OCI-LY3 (cell line): ENCODE results near the gene SOX9.

Experiments
- H2AFZ ChIP-seq: fragments of 200-600, 300-600 bp; shearing (Covaris generic); 2 replicates; pipeline ENCODE4 v1.6.0; 2014; ENCODE audit warnings: antibody characterized with exemption, low read depth, low read length
- H3K27ac ChIP-seq: fragments of 200-600, 300-600 bp; sonication (generic); 2 replicates; pipeline ENCODE4 v1.5.1; 2014; ENCODE audit warnings: mild to moderate bottlenecking, low read length, moderate library complexity, mixed read lengths
- H3K27me3 ChIP-seq: fragments of 200-600, 300-600 bp; sonication (generic); 2 replicates; pipeline ENCODE4 v1.6.1; 2014; ENCODE audit warnings: low read depth, low read length, mixed read lengths
- H3K36me3 ChIP-seq: fragments of 200-600, 300-600 bp; sonication (generic); replicated peaks from 2 replicates; pipeline ENCODE3; 2014; ENCODE audit warnings: low read depth, low read length, mixed read lengths
- H3K4me1 ChIP-seq: fragments of 300-600, 200-600 bp; sonication (generic); 2 replicates; pipeline ENCODE4 v1.6.1; 2014; ENCODE audit warnings: low read length, mixed read lengths
- H3K4me2 ChIP-seq: fragments of 200-600, 300-600 bp; sonication (generic); 2 replicates; pipeline ENCODE4 v1.6.1; 2014; ENCODE audit warnings: low read length, mixed read lengths
- H3K4me3 ChIP-seq: fragments of 300-600, 200-600 bp; sonication (generic); 2 replicates; pipeline ENCODE4 v1.5.1; 2014; ENCODE audit warnings: antibody characterized with exemption, mild to moderate bottlenecking, low read length, moderate library complexity
- H3K79me2 ChIP-seq: fragments of 300-600, 200-600 bp; shearing (Covaris generic); 2 replicates; pipeline ENCODE4 v1.6.1; 2014; ENCODE audit warnings: mild to moderate bottlenecking, low read length, mixed read lengths
- H3K9ac ChIP-seq: fragments of 300-600, 200-600 bp; shearing (Covaris generic); 2 replicates; pipeline ENCODE4 v1.6.0; 2014; ENCODE audit warnings: mild to moderate bottlenecking, low read length, moderate library complexity
- H3K9me3 ChIP-seq: fragments of 200-600, 300-600 bp; shearing (Covaris generic); 2 replicates; pipeline ENCODE4 v1.6.1; 2014; ENCODE audit warnings: low read length, mixed read lengths; ENCODE audit not compliant: insufficient read depth
- H4K20me1 ChIP-seq: fragments of 200-600, 300-600 bp; sonication (generic); 2 replicates; pipeline ENCODE4 v1.6.1; 2016; ENCODE audit warnings: low read length, mixed read lengths; ENCODE audit not compliant: insufficient read depth
- EZH2phosphoT487 ChIP-seq: fragments of 200-600 bp; shearing (Covaris generic); IDR thresholded peaks from 2 replicates; pipeline ENCODE4 v1.6.1; 2018; ENCODE audit warnings: antibody characterized with exemption, mixed run types, low read depth
- TF ChIP-seq, protein P1 (sequence below): fragments of 200-600, 300-600 bp; sonication (generic); IDR thresholded peaks from 2 replicates; pipeline ENCODE4 v1.5.1; 2014; ENCODE audit warnings: antibody characterized with exemption, low read length, low read depth

Gene SOX9

DNA sequence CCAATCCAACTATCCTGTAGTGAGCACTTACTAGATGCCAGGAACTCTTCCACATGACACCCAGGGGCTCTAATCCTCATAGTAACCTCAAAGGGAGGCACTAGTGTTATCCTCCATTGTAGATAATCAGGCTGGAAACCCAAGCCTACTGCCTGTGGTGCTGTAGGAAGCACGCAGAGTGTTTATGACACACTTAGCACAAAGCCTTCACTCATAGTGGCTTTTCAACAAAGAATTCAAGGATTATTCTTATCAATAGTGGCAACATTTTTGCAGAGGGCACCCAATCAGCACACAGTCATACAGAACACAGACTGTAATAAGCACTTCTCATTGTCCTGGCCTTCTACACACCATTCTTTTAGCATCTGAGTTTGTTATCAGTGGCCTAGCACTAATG lies 18.5 kb upstream of the SOX9 start:
- Histone ChIP-seq H3K27ac (no peak overlapping the region), H3K4me3 (no peak overlapping the region), H3K36me3 (no peaks in the 10 kb centered on the region), H3K79me2 (no peaks in the 10 kb centered on the region), H3K9me3 (no peaks in the 10 kb centered on the region), H3K4me1 (no peaks in the 10 kb centered on the region), H3K4me2 (no peak overlapping the region), H3K9ac (no peak overlapping the region), H4K20me1 (no peaks in the 10 kb centered on the region), H2AFZ (no peak overlapping the region), H3K27me3 (peaks cover 4% of the 10 kb centered on the region; the same call in 1 of the 2 replicates)
- TF ChIP-seq EZH2phosphoT487 = no peak
- TF ChIP-seq, protein P1, sequence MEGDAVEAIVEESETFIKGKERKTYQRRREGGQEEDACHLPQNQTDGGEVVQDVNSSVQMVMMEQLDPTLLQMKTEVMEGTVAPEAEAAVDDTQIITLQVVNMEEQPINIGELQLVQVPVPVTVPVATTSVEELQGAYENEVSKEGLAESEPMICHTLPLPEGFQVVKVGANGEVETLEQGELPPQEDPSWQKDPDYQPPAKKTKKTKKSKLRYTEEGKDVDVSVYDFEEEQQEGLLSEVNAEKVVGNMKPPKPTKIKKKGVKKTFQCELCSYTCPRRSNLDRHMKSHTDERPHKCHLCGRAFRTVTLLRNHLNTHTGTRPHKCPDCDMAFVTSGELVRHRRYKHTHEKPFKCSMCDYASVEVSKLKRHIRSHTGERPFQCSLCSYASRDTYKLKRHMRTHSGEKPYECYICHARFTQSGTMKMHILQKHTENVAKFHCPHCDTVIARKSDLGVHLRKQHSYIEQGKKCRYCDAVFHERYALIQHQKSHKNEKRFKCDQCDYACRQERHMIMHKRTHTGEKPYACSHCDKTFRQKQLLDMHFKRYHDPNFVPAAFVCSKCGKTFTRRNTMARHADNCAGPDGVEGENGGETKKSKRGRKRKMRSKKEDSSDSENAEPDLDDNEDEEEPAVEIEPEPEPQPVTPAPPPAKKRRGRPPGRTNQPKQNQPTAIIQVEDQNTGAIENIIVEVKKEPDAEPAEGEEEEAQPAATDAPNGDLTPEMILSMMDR = no peak

DNA sequence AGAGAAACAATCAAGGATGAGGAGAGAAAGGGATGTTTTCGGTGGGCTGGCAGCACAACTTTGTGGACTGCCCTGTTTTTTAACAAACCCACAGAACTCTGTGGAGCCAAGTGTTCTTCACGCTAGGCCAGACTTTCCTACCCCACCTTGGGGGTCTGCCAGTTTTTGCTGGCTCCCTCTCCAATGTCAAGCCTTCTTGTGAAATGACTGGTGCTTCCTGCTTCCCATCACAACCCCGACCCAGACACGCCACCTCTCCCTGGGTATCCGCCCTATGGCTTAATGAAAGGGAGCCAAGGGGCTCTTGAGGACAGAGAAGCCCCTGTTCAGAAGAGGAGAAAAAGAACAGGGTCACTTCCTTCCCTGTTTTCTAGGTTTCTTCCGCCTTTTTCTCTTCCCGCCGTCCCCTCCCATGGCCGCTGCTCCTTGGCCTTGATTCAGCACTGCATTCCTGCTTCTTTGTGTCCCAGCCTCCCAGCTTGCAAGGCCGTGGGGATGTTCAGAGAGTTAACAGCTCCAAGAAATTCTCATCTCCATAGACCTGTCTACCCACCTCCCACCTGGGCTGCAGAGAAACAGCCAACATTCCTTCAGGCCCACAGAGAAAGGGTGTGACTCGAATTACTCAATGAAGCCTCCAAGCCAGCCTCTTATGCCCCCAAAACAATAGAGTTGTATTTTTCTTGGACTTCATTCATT lies 16.5 kb upstream of the SOX9 start:
- Histone ChIP-seq H3K27me3 (peaks cover 4% of the 10 kb centered on the region; the same call in 1 of the 2 replicates), H3K79me2 (no peaks in the 10 kb centered on the region), H3K27ac (no peak overlapping the region), H3K4me2 (no peak overlapping the region), H4K20me1 (no peaks in the 10 kb centered on the region), H3K4me3 (no peak overlapping the region), H3K9ac (no peak overlapping the region), H3K4me1 (no peaks in the 10 kb centered on the region), H3K36me3 (no peaks in the 10 kb centered on the region), H3K9me3 (no peaks in the 10 kb centered on the region), H2AFZ (no peak overlapping the region)
- no peak for TF ChIP-seq EZH2phosphoT487
- TF ChIP-seq, protein P1 = no peak

DNA sequence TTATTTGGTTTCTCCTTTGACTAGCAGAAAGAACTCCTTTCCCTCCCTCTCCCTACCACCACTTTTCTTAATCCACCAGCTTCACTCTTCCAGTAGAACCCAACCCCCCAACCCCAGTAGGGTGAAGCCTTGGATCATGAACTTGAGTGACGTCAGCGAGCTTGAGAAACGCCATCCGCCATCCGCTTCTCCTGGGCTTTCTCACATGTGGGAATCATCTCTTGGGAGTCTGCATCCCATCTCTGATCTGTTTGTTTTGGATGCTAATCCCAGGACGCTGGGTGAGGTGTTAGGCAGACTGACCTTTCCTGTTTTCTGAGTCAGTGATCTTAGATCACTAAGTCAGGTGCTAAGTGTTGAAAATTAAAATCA lies 16.0 kb upstream of the SOX9 start:
- no peak overlapping the region for H3K4me2 ChIP-seq
- H4K20me1 ChIP-seq = no peaks in the 10 kb centered on the region
- no peak overlapping the region for H2AFZ ChIP-seq
- H3K27me3 ChIP-seq = peaks cover 4% of the 10 kb centered on the region; the same call in 1 of the 2 replicates
- no peak overlapping the region for H3K27ac ChIP-seq
- no peak overlapping the region for H3K4me3 ChIP-seq
- no peak for TF ChIP-seq EZH2phosphoT487
- TF ChIP-seq, protein P1 = no peak
- H3K9ac ChIP-seq = no peak overlapping the region
- H3K36me3 ChIP-seq = no peaks in the 10 kb centered on the region
- no peaks in the 10 kb centered on the region for H3K4me1 ChIP-seq
- no peaks in the 10 kb centered on the region for H3K79me2 ChIP-seq
- H3K9me3 ChIP-seq = no peaks in the 10 kb centered on the region

DNA sequence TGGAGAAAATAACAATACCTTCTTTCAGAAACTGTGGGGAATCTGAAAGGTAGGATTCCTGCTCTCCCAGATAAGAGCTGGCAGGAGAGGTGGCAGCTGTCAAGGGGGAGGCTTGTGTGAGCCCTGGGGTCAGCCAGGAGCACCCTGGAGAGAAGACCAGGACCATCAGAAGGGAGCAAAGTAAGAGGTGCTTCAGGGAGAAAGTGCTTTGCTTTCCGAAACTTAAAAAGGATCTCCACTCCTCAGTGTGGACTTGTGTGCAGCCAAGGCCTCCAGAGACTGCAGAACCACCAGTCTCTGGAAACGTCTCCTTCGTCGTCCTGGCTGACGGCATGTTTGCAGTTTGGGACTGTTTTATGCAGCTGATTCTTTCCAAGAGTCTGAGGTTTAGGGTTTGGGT lies 13.7 kb upstream of the SOX9 start:
- no peaks in the 10 kb centered on the region for H4K20me1 ChIP-seq
- no peak overlapping the region for H3K27ac ChIP-seq
- H3K4me2 ChIP-seq = no peak overlapping the region
- no peaks in the 10 kb centered on the region for H3K79me2 ChIP-seq
- H3K36me3 ChIP-seq = no peaks in the 10 kb centered on the region
- no peak overlapping the region for H3K4me3 ChIP-seq
- H3K9ac ChIP-seq = no peak overlapping the region
- peaks cover 4% of the 10 kb centered on the region for H3K27me3 ChIP-seq
- H3K4me1 ChIP-seq = no peaks in the 10 kb centered on the region
- no peak overlapping the region for H2AFZ ChIP-seq
- TF ChIP-seq, protein P1 = no peak
- TF ChIP-seq EZH2phosphoT487 = no peak
- no peaks in the 10 kb centered on the region for H3K9me3 ChIP-seq
